GM21529 (cell line): ENCODE measurements around the gene CHRM4.

ENCODE experiments used
- ATAC-seq: cut with Tn5 transposase; IDR thresholded peaks from one replicate; pipeline ENCODE4 v1.9.1; 2021; ENCODE audit not compliant: unreplicated experiment

CHRM4 gene

DNA sequence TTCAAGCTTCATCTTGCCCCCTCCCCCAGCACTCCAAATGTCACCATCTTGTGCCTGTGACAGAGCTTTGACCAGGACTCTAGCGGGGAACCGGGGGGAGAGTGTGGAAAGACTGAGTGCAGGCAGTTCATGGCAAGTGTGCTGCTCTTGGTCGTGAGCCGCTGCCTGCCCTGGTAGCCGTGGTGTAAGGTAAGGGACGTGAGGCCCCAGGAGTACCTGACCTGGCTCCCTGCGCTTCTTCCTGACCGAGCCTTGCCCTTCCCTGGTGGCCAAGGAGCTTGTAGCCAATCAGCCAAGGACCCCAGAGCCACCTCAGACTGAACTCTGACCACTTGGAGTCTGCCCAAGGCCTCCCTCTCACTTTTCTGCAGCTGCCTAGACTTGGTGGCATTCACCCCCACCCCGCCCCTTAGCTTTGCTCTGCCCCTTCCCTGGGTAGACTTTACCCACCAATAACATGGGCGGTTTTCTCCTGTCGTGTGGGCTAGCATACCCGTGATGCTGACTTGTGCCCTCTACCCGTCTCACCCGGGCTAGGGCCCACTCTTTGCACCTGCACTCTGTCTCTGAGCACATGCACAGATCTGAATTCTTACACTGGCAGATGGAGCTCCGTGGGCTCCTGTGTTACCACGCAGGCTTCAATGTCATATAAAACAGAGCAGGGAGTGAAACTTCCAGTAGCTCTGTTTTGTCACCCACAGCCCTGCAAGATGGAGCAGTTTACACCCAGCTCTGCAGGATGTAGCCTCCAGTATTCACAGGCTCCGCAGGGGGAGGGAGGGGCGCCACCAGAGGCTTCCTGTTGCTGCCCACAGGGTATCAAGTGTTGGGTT, 42.8 kb downstream of the CHRM4 start:
- ATAC-seq, result no peak

- peak; percentile 5 for ATAC-seq
These were observed 43.8 kb downstream of the CHRM4 start for GRCh38 chr11:46347637-46348311.

DNA sequence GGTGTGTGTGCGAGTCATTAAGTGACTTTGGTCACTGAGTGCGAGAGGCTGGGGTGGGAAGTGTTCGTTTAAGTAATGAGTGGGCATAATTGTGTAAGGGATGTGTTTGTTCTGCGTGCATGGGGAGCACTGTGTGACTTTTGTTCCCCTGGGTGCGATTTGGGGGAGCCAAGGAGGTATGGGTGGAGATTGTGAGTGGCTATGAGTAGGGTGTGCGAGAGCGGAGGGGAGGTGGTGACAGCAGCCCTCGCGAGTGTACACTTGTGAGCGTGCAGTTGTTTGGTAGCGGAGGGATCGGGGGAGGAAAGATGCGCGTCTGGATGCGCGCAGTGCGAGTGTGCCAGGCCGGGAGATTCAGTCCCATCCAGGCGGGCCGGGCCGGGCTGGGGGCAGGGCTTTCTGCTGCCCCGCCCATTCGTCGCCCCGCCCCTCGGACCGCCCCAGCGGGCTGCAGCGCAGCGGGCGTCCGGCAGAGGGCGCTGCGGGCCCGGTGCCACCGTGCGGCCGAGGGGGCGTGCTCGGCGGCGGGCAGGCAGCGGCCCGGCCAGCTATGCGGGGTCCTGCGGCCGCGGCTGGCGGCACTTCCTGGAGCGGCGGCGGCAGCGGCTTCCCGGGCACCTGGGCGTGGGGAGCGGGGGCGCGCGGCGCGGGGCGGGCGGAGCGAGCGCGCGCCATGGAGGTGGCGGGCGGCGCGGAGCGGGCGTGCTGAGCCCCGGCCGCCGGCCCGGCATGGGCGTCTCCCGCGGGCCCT, 44.5 kb downstream of the CHRM4 start, which contains the start of gene DGKZ:
TSS of gene DGKZ (plus strand) at position 578 of the 751 bp plus-strand sequence. CDS start 197 bp downstream, outside the sequence.
- ATAC-seq, result peak; percentile 59

- no peak for ATAC-seq
These were observed 45.6 kb downstream of the CHRM4 start for GRCh38 chr11:46345881-46346484.

DNA sequence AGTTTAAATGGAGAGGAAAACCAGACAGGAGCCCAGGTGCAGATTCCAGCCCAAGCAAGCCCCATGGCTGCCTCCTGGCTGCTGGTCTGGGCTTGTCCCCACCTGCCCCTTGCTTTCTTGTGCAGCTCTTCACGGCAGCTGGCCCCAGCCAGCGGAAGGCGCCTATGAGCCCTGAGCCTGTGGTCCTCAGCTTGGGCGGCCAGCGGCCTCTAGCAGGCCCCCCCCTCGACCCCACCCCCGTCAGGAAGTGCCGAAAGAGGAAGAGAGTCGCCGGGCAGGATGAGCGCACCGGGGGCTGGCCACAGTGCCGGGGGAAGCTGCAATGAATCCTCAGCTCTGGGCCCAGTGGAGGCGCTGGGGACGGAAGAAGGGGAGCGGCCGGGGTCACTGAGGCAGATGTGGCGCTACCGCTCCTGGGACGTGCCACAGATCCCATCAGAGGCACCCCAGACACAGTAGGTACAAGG, 46.4 kb downstream of the CHRM4 start:
- ATAC-seq, result no peak

DNA sequence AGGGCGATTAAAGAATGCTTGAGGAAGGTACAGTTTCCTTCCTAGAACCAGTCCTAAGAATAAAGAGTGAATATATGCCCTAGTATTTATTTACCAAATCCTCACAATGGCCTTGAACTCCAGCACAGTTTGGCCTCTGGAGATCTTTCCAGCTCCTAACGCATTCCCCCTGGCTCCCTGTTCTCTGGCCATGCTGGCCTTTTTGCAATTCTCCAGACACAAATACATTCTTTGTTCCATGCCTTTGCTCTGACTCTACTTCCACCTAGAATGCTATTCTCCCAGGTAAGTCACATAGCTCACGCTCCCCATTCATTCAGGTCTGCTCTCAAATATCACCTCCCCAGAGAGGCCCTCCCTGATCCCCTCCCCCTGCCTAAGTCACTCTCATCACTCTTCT, 48.1 kb downstream of the CHRM4 start:
- no peak for ATAC-seq

DNA sequence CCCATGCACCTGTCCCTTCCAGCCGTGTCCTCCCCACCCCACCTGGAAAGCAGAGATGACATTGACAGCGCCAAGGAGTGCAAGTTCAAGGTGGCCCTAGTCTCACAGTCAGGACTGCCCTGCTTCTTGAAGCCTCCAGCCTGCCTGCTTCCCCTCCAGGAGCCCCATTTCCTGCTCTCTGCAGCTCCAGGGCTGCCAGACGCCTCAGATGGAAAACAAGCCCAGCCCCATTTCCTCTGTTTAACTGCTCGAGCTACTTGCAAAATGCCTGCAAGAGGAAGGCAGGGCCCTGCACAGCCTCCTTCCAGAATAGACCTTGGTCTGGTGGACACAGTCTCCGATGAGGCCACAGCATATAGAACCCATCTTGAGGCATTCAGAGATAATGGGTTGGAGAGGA, 49.3 kb downstream of the CHRM4 start:
- ATAC-seq, result no peak

GRCh38 chr11:46341454-46341853, 50.1 kb downstream of the CHRM4 start:
- ATAC-seq, result no peak

GRCh38 chr11:46339816-46340215, 51.8 kb downstream of the CHRM4 start:
- no peak for ATAC-seq

DNA sequence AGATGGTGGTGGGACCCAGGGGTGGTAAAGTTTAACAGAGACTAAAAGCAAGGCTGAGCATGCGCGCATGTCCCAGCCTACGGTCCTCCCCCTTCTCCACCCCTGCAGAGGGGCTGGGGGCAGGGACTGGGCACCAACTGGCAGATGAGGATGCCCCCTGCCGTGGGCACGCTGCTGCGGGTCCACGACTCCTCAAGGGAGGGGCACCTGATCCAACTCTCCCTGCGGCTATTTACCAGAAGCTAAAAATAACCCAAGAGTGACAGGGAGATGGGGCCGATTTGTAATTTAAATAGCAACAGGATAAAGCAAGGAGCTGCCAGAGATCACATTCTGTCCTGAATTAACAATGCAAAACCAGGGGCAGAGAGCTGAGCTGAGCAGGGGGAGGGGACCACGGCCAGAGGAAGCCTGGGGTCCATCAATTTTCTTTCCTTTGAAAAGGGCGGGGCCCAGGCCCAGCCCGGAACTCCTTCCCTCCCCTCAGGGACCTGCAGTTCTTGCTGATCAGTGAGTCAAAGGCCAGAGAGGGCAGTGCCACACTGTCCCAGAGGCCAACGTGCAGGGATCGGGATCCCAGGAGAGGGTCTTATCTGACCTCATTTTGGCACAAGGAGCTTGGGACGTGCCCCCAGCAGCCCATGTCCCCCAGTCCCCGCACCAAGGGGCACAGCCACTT, 52.4 kb downstream of the CHRM4 start:
- ATAC-seq, result no peak

GRCh38 chr11:46338636-46338987, 53.0 kb downstream of the CHRM4 start:
- no peak for ATAC-seq

GRCh38 chr11:46337626-46338345, 53.8 kb downstream of the CHRM4 start:
- ATAC-seq, result no peak

- no peak for ATAC-seq
These were observed 54.9 kb downstream of the CHRM4 start for GRCh38 chr11:46336563-46337180.

GRCh38 chr11:46335890-46336562, 55.5 kb downstream of the CHRM4 start:
- no peak for ATAC-seq

GRCh38 chr11:46335271-46335670, 56.3 kb downstream of the CHRM4 start:
- no peak for ATAC-seq

GRCh38 chr11:46334211-46334610, 57.4 kb downstream of the CHRM4 start:
- no peak for ATAC-seq
